Kidney (tissue), 14 donors: ENCODE data around the gene VSTM2L. TPM values are rescaled to one million over a fixed set of nuclear protein-coding genes. Genes with fewer than 3 reads are reported as not detected.
"Not testable (repeated sequence)": the region's sequence is repeated elsewhere in the genome, so short reads cannot be mapped to it uniquely, and the experiment has no call there.

Source experiments
- DNase-seq, 5 donors: peaks; one replicate each; pipeline ENCODE4 v3.0.0-alpha.2; 2013 to 2020
- FAIRE-seq: peaks from 2 replicates; lab custom pipeline; 2012; peaks lifted over from hg19 to GRCh38; lab: Jason Lieb, UNC
- H3K27ac ChIP-seq, 2 donors: one replicate each; pipeline ENCODE4 v1.7.0; 2013; ENCODE audit warnings: low read depth in 2 of 2, low read length in 2 of 2, inconsistent platforms in 1 of 2
- H3K27me3 ChIP-seq: one replicate; pipeline ENCODE4 v1.7.1; 2013; ENCODE audit warnings: low read length, inconsistent platforms; ENCODE audit not compliant: control insufficient read depth, insufficient read depth
- H3K36me3 ChIP-seq, 3 donors: one replicate each; pipeline versions ENCODE4 v1.7.0 to v1.7.1; 2013; ENCODE audit warnings: low read length in 3 of 3, control low read depth in 1 of 3, inconsistent platforms in 1 of 3; ENCODE audit not compliant: insufficient read depth in 3 of 3, control insufficient read depth in 2 of 3
- H3K4me1 ChIP-seq, 3 donors: one replicate each; pipeline versions ENCODE4 v1.7.0 to v1.7.1; 2013; ENCODE audit warnings: low read length in 3 of 3, inconsistent platforms in 1 of 3, low read depth in 1 of 3; ENCODE audit not compliant: control insufficient read depth in 2 of 3, insufficient read depth in 2 of 3
- H3K4me3 ChIP-seq, 3 donors: one replicate each; pipeline versions ENCODE4 v1.7.0 to v1.8.1; 2013; ENCODE audit warnings: low read length in 3 of 3, control low read depth in 1 of 3, inconsistent platforms in 1 of 3
- H3K9ac ChIP-seq, 3 donors: one replicate each; pipeline versions ENCODE4 v1.7.0 to v1.7.1; 2013; ENCODE audit warnings: low read length in 3 of 3, control low read depth in 1 of 3, inconsistent platforms in 1 of 3
- H3K9me3 ChIP-seq, 3 donors: one replicate each; pipeline versions ENCODE4 v1.7.0 to v1.7.1; 2013; ENCODE audit warnings: low read length in 3 of 3, control low read depth in 1 of 3, inconsistent platforms in 1 of 3; ENCODE audit not compliant: control insufficient read depth in 2 of 3, insufficient read depth in 1 of 3
- intact Hi-C: fragments of 100-400 bp; cut with DNase I; formaldehyde crosslinking; loops from one replicate; pipeline ENCODE4 v1.11.1; 2022
- polyA plus RNA-seq: library from polyadenylated mRNA; stranded (reverse); fragments of 350-450 nt; fragmentation: Illumina TruSeq; extraction: RNeasy Lipid Tissue Mini Kit (QIAGEN cat#74804); gene quantifications from one replicate; pipeline ENCODE4 v1.2.3, GENCODE V29; 2014; ENCODE audit warnings: low read depth, low replicate concordance; ENCODE audit not compliant: insufficient read depth
- total RNA-seq: library from RNA; stranded (reverse); fragmentation: NEBNext Ultra II Directional; extraction: Animal tissue kit (Norgen Biotek cat#: 25700); gene quantifications from one replicate; pipeline ENCODE4 v1.2.1, GENCODE V29; 2021
- TF ChIP-seq, protein P1 (sequence below): IDR thresholded peaks from 3 replicates; pipeline ENCODE4 v1.5.1; 2012; ENCODE audit warnings: mild to moderate bottlenecking, moderate library complexity, borderline replicate concordance; ENCODE audit not compliant: insufficient read depth; ENCODE audit errors: extremely low read depth
- donor health status: control.
- donor health status: control.
- donor health status: control.
- donor health status: control.
- donor health status: control.
- donor health status: DM: yes; HTN: yes; CAD: no.
- donor health status: Normal renal cell carcinoma (clear cell type).

Gene VSTM2L
- total and polyA plus RNA-seq, 2 donors from 2014 or later: 2.8 to 4.1 TPM

DNA sequence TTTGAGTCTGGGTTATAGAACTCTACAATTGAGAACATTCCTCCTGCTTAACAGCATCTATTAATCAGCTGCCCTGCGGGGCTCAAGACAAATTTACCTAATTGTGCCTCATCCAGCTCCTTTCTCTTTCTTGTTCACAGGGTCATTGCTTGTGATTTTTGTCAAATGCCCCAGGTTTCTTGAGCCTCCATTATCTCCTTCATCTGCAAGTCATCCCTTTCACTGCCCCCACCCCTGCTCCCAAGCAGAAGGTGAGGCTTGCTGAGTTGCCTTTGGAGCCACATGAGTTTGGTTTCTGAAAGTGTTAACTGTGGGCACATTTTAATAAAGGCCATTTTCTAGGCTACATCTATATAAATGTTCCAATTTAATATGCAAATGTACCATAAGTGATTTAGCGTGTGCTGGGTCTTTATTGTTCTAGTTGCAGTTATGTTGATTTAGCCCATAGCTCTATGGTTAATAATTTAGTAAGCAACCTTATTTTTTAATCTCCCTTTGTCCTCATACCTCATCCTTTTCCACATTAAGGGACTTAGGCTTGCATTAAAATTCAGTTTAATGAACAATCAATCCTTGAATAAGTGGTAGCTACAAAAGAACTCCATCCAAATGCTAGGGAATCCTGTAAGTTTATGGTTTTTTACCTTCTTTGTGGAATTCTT is 56.1 kb downstream of the VSTM2L start:
- DNase-seq (no peak), FAIRE-seq (no peak)
- TF ChIP-seq, protein P1, sequence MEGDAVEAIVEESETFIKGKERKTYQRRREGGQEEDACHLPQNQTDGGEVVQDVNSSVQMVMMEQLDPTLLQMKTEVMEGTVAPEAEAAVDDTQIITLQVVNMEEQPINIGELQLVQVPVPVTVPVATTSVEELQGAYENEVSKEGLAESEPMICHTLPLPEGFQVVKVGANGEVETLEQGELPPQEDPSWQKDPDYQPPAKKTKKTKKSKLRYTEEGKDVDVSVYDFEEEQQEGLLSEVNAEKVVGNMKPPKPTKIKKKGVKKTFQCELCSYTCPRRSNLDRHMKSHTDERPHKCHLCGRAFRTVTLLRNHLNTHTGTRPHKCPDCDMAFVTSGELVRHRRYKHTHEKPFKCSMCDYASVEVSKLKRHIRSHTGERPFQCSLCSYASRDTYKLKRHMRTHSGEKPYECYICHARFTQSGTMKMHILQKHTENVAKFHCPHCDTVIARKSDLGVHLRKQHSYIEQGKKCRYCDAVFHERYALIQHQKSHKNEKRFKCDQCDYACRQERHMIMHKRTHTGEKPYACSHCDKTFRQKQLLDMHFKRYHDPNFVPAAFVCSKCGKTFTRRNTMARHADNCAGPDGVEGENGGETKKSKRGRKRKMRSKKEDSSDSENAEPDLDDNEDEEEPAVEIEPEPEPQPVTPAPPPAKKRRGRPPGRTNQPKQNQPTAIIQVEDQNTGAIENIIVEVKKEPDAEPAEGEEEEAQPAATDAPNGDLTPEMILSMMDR: no peak
- peaks cover 0 to 11% (median 0%) of the 10 kb centered on the region in 3 donors for H3K9me3 ChIP-seq
- H3K4me3 ChIP-seq: no peak overlapping the region
- intact Hi-C loops: no loop called here
- H3K27me3 ChIP-seq: no peaks in the 10 kb centered on the region
- H3K9ac ChIP-seq: no peak overlapping the region
- no peaks in the 10 kb centered on the region for H3K36me3 ChIP-seq
- no peak overlapping the region for H3K27ac ChIP-seq
- no peaks in the 10 kb centered on the region for H3K4me1 ChIP-seq

DNA sequence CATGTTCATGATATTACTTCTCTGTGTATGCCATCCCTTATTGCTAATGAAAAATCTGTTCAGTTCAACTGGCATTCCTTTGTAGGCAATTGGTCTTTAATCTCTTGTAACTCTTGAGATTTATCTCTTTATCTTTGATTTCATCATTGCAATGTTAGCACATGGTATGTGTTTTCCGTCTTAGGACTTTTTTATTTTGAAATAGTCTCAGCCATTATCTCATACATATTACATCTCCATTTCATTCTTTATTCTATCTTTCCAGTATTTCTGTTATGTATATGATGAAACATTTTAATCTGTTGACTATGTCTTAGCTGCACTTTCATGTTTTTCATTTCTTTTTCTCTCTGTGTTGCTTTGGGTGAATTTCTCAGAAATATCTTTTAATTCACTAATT is 58.1 kb downstream of the VSTM2L start:
- DNase-seq (no peak), FAIRE-seq (no peak)
- intact Hi-C loops: no loop called here
- Histone ChIP-seq H3K36me3 (no peaks in the 10 kb centered on the region), H3K4me3 (no peak overlapping the region), H3K9me3 (peaks cover 0 to 11% (median 0%) of the 10 kb centered on the region in 3 donors), H3K4me1 (no peaks in the 10 kb centered on the region), H3K27ac (no peak overlapping the region), H3K9ac (no peak overlapping the region), H3K27me3 (no peaks in the 10 kb centered on the region)
- TF ChIP-seq, protein P1: no peak

DNA sequence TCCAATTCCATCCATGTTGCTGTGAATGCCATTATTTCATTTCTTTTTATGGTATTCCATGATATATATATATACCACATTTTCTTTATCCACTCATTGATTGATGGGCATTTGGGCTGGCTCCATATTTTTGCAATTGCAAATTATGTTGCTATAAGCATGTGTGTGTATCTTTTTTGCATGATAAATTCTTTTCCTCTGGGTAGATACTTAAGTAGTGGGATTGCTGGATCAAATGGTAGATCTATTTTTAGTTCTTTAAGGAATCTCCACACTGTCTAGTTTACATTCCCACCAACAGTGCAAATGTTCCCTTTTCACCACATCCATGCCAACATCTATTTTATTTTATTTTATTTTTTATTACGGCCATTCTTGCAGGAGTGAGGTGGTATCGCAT is 60.6 kb downstream of the VSTM2L start:
- H3K27ac ChIP-seq, H3K4me1 ChIP-seq, intact Hi-C loops, FAIRE-seq, H3K36me3 ChIP-seq, H3K27me3 ChIP-seq, H3K9ac ChIP-seq, DNase-seq, H3K4me3 ChIP-seq: not testable (repeated sequence)
- peaks cover 0 to 11% (median 0%) of the 10 kb centered on the region in 3 donors for H3K9me3 ChIP-seq

DNA sequence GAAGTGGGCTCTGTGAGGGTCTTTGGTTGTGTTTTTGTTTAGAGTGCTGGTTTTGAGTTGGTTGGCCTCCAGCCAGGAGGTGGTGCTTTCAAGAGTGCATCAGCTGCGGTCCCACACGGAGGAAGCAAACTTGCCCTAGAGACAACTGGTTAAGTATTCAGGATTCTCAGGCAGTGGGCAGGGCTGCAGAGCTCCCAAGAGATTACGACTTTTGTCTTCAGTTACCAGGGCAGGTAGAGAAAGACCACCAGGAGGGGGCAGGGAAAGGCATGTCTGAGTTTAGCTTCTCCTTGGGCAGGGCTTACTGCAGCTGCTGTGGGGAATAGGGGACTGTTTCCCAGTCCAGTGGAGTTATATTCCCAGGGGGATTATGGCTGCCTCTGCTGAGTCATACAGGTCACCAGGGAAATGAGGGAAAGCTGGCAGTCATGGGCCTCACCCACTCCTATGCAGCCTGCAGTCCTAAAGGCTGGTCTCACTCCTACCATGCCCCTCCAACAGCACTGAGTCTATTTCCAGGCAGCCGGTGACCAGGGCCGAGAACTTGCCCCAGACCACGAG is 66.0 kb downstream of the VSTM2L start:
- Histone ChIP-seq H3K4me1 (no peaks in the 10 kb centered on the region), H3K9ac (no peak overlapping the region), H3K4me3 (no peak overlapping the region), H3K27me3 (no peaks in the 10 kb centered on the region), H3K27ac (no peak overlapping the region), H3K36me3 (no peaks in the 10 kb centered on the region), H3K9me3 (no peaks in the 10 kb centered on the region)
- TF ChIP-seq, protein P1: no peak
- FAIRE-seq (no peak), DNase-seq (no peak)
- intact Hi-C loops: no loop called here
